HG03196 (cell line): ENCODE measurements around the gene H6PD.

Source experiments
- ATAC-seq: cut with Tn5 transposase; IDR thresholded peaks from one replicate; pipeline ENCODE4 v1.9.1; 2021; ENCODE audit not compliant: unreplicated experiment

Gene H6PD

DNA sequence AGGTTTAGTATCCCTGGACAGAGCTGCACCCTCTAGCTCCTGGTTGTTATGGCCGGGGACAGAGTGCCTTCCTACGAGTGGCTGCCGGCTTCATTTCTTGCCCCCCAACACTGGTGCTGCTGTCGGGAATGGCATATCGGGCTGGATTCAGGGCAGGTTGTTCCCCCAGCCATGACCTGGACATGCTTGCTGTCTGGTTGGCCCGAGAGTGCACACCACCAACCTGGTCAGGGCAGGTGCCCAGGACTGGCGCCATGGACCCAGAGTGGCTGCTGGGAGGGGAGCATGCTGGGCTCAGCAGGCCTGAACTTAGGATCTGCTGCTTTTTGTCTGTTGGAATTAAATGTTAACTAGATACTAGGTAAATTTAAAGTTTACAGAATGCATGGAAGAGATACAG is 21.8 kb downstream of the H6PD start:
- ATAC-seq, result no peak

DNA sequence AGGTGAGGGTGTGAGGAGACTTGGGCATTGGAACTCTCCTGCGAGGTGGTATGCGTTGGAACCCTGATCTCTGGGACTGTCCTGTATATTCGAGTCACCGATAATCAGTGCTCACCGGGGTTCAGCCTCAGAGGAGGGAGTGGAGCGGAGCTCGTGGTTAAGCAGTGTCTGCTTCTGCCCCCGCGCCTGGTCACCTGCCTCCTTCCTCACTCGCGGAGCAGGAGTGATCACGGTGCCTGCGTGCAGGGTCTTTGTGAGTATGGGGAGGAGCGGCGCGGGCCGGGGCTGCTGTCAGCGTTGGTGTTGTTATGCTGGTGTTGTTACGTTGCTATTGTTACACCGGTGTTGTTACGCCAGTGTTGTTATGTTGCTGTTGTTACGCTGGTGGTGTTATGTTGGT is 23.3 kb downstream of the H6PD start:
- ATAC-seq, result no peak

DNA sequence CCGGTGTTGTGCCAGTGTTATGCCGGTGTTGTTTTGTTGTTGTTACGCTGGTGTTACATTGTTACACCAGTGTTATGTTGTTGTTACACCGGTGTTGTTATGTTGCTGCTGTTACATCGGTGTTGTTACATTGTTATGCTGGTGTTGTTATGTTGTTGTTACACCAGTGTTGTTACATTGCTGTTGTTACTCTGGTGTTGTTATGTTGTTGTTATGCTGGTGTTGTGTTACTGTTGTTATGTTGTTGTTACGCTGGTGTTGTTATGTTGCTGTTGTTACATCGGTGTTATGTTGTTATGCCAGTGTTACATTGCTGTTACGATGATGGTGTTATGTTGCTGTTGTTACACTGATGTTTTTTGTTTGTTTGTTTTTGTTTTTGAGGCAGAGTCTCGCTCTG is 24.1 kb downstream of the H6PD start:
- no peak for ATAC-seq

- no peak for ATAC-seq
Measured at GRCh38 chr1:9260059-9260766, 25.6 kb downstream of the H6PD start.

- ATAC-seq, result no peak
Measured at GRCh38 chr1:9261496-9261895, 26.9 kb downstream of the H6PD start.

DNA sequence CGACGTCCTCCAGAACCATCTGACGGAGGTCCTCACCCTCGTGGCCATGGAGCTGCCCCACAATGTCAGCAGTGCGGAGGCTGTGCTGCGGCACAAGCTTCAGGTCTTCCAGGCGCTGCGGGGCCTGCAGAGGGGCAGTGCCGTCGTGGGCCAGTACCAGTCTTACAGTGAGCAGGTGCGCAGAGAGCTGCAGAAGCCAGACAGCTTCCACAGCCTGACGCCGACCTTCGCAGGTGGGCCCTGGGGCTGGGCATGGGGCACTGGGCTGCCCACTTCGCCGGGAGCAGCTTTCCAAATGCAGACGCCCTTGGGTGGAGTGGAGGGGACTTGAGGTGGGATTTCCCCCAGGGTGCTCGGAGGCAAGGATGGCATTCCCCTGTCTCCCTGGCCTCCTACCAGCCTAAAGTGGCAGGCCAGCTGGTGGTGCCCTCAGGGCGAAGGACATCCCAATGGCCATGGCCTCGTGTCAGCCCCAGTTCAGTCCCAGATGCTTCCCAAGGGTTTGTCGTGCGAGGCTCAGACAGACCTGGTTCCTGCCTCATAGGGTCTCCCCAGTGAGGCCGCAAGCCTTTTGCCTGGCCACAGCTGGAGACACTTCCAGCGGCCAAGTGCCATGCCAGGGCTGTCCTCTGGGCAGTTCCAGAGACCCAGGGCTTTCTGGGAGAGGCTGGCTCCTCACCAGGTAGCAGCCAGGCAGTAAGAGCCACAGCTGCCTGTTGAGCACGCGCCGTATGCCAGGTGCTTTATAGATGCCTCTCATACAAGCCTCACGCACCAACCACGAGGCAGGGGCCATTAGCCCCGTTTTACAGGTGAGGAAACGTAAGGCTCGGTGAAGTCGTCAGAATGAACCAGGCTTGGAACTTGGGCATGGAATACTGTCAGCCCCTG is 27.8 kb downstream of the H6PD start:
- ATAC-seq, result no peak

DNA sequence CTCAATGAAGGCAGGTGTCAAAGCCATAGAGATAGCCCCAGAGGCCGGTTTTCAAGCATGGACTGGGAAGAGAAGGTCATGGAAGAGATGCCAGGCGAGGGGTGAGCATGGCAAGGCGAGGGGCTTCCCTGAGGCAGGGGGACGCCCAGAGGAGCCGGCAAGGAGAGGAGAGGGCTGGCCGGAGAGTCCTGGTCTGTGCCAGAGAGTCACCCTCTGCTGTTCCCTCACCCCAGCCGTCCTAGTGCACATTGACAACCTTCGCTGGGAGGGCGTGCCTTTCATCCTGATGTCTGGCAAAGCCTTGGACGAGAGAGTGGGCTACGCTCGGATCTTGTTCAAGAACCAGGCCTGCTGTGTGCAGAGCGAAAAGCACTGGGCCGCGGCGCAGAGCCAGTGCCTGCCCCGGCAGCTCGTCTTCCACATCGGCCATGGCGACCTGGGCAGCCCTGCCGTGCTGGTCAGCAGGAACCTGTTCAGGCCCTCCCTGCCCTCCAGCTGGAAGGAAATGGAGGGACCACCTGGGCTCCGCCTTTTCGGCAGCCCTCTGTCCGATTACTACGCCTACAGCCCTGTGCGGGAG is 28.8 kb downstream of the H6PD start:
- no peak for ATAC-seq

- no peak for ATAC-seq
Measured at GRCh38 chr1:9263984-9264872, 29.7 kb downstream of the H6PD start.

DNA sequence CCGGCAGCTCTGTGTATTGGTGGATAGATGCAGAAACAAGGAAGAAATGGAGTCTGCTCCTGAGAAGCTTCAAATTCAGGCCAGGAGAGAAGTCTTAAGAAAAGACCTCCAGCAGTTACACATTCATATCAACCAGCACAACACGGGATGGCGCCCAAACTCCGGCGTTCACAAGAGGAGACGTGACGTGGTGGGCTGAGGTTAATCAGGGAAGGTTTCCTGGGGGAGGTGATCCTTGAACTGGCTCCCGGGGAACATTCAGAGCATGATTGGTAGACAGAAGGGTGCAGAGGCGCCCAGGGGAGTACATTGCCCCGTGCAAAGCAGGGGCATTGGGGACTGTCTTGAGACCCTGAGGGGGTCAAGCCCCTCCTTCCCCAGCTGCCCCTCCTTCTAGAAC is 30.5 kb downstream of the H6PD start:
- no peak for ATAC-seq

- ATAC-seq, result no peak
Measured at GRCh38 chr1:9265968-9266367, 31.4 kb downstream of the H6PD start.

DNA sequence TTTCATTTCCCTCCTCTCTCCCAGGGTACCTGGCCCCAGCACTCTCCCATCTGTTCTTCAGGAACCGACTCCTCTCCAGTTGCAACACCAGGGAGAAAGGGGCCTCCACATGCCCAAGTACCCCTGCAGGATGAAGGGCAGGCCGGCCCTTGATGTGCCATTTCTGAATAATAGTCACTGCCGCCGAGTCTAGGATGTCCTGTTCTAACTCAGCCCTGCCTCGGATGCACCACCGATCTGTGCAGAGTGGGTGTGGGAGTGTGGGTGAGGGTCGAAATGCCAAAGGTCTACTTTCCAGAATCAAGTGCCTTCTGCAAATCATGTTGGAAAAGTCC is 32.7 kb downstream of the H6PD start:
- no peak for ATAC-seq

GRCh38 chr1:9267827-9268581 is 33.4 kb downstream of the H6PD start:
- ATAC-seq, result no peak

DNA sequence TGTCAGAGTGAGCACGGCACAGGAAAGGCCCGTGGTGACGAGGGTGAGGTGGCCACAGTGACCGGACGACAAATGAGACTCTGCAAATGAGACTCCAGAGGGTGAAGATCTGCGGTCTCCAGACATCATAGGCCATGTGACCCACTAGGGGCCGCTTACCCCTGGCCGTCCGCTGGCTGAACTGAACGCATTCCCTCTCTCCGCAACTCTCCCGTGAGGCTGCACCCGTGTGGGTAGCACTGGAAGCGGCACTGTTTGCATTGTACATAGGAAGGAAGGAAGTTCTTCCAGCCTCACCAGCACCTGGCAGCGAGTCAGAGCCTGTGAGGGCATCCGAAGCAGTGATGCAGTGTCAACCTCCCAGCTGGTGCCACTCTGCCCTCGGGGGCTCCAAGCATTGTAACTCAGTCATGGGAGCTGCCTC is 34.5 kb downstream of the H6PD start:
- ATAC-seq, result no peak

DNA sequence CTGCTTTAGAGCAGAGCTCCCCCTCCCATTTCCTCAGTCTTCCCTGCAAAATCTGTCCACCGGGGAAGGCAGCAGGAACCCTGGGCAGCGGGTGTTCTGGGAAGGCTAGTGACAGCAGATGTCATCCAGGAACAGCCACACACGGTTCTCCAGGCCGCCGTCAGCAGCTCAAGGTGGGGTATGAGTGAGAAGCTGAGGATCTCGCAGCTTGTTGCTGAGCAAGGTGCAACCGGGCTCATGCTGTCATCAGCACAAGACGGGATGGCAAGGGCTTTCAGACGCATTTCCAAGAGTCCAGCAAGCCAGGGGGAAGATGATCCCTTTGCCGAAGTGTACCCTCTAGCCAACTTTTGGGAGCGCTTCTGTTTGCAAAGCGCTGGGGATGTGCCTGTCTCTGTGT is 35.1 kb downstream of the H6PD start:
- no peak for ATAC-seq

- ATAC-seq, result no peak
Measured at GRCh38 chr1:9270290-9270883, 35.8 kb downstream of the H6PD start.

- ATAC-seq, result no peak
Measured at GRCh38 chr1:9271283-9271682, 36.7 kb downstream of the H6PD start.

DNA sequence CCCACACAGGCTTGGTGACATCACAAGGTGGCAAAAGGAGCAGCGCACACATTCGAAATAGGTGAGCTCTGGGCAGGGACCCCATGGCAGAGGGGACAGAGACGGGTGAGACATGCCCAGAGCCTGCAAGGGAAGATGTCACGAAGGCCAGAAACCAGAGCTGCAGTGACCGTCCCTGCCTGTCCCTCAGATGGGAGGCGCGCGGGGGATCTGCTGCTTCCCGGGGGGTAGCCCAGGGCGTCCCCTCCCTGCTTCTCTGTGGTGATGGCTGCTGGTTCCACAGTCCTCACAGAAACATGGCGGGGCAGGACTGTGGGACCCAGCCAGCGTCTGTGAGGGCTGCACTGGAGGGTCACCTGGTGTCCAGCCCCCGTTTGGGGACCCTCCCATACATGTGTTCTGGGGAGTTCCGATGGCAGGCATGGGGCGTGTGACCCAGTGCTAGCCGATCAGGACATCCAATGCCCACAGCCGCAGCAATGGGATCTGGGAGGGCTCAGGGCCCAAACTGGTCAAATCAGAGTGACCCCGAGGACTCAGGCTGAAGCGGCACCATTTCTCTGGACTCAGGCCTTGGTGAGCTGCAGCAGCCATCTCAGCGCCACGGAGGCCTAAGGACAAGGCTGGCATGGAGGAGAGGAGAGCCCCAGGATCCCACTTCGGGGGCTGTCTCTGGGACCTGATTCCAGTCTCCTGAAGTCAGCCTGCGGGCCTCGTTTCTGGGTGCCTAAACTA is 37.5 kb downstream of the H6PD start:
- no peak for ATAC-seq

- no peak for ATAC-seq
Measured at GRCh38 chr1:9273177-9273576, 38.6 kb downstream of the H6PD start.

DNA sequence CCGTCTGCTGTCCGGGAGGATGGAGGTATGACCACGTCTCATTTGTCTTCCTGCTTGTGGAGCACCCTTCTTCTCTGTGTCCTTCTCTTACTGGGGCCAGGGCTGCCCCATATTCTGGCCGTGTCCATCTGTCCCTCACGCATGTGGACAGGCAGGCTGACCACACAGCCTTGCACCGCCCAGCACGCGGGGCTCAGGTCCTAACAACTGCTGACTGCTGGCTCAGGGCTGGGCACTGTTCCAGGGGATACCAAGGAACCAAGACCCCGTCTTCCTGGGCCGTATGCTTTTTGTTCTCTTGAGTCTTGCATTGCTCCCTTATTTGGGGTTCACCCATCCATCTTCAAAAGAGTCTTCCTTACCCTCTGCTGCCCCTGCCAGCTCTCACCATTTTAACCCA is 40.6 kb downstream of the H6PD start:
- no peak for ATAC-seq
